HepG2 (cell line): ENCODE results near the gene CALY. TPM values are rescaled to one million over a fixed set of nuclear protein-coding genes. Genes with fewer than 3 reads are reported as not detected.
"Not testable (repeated sequence)": the region's sequence is repeated elsewhere in the genome, so short reads cannot be mapped to it uniquely, and the experiment has no call there.

ENCODE experiments used
- ATAC-seq: fragments of 200-7000 bp; cut with Tn5 transposase; 3 replicates; pipeline ENCODE4 v1.9.1; 2020; ENCODE audit warnings: mild to moderate bottlenecking, moderate library complexity
- BruUV-seq: library from RNA; stranded (reverse); fragments of 400-500 nt; replicated peaks from 2 replicates; lab custom pipeline; 2021; lab: Mats Ljungman, UMichigan
- CTCF ChIA-PET: fragments of 300-600 bp; formaldehyde crosslinking; extraction: SDS; loops from one replicate; lab custom pipeline; 2021; ENCODE audit warnings: low total read pairs, inconsistent platforms, low intra/inter-chr PET ratio; lab: Yijun Ruan, JAX
- POLR2A ChIA-PET: fragments of 350-600 bp; sonication (Branson Sonifier 250); formaldehyde crosslinking; loops from one replicate; lab custom pipeline; 2020; ENCODE audit warnings: antibody characterized with exemption, inconsistent platforms; lab: Yijun Ruan, JAX
- DNase-seq: peaks from one replicate; pipeline ENCODE4 v3.0.0-alpha.2; 2015; ENCODE audit warnings: low spot score
- FAIRE-seq: peaks from 3 replicates; lab custom pipeline; 2011; peaks lifted over from hg19 to GRCh38; lab: Jason Lieb, UNC
- H2AFZ ChIP-seq: one replicate; pipeline ENCODE4 v1.6.1; 2011; ENCODE audit warnings: low read length, inconsistent platforms
- H3K27ac ChIP-seq: fragments of 300-600 bp; 3 replicates; pipeline ENCODE4 v1.8.0; 2011; ENCODE audit warnings: mixed run types, mild to moderate bottlenecking, mixed read lengths, low read length, inconsistent platforms; ENCODE audit not compliant: insufficient read depth; ENCODE audit errors: extremely low read length
- H3K27me3 ChIP-seq, 2 experiments: fragments of 200-600 bp in 1 of 2; 2 replicates in 1 of 2; 3 replicates in 1 of 2; pipeline versions ENCODE4 v1.6.0 to v1.8.0; 2011; ENCODE audit warnings: low read length in 2 of 2, mild to moderate bottlenecking in 2 of 2, moderate library complexity in 2 of 2, inconsistent platforms in 1 of 2; ENCODE audit not compliant: insufficient read depth in 2 of 2, control insufficient read depth in 1 of 2
- H3K36me3 ChIP-seq, 2 experiments: fragments of 200-600 bp in 1 of 2; replicated peaks in 1 of 2; 2 replicates in 1 of 2; 3 replicates in 1 of 2; pipeline versions ENCODE4 v1.5.1 to v1.8.0; 2011; ENCODE audit warnings: low read length in 2 of 2, inconsistent platforms in 1 of 2; ENCODE audit not compliant: insufficient read depth in 2 of 2, control insufficient read depth in 1 of 2
- H3K4me1 ChIP-seq: 2 replicates; pipeline ENCODE4 v1.5.1; 2012; ENCODE audit warnings: low read length, inconsistent platforms; ENCODE audit not compliant: insufficient read depth
- H3K4me2 ChIP-seq: 2 replicates; pipeline ENCODE4 v1.6.0; 2011; ENCODE audit warnings: low read depth, low read length, inconsistent platforms
- H3K4me3 ChIP-seq, 3 experiments: fragments of 200-600 bp in 1 of 3; sonication (generic), shearing (Covaris generic) in 1 of 3; replicated peaks in 1 of 3; 2 replicates each; pipeline ENCODE4 v1.5.1; 2011 to 2016; ENCODE audit warnings: low read length in 3 of 3, inconsistent platforms in 2 of 3, low read depth in 2 of 3, mild to moderate bottlenecking in 2 of 3, control low read depth in 1 of 3, mixed read lengths in 1 of 3; ENCODE audit not compliant: insufficient read depth in 1 of 3
- H3K79me2 ChIP-seq: one replicate; pipeline ENCODE4 v1.6.1; 2011; ENCODE audit warnings: low read length, inconsistent platforms; ENCODE audit not compliant: insufficient read depth
- H3K9ac ChIP-seq: 2 replicates; pipeline ENCODE4 v1.6.0; 2011; ENCODE audit warnings: mild to moderate bottlenecking, low read depth, low read length, inconsistent platforms; ENCODE audit not compliant: insufficient read depth
- H3K9me3 ChIP-seq: 2 replicates; pipeline ENCODE4 v1.5.1; 2012; ENCODE audit warnings: mild to moderate bottlenecking, low read length
- H4K20me1 ChIP-seq: 2 replicates; pipeline ENCODE4 v1.6.0; 2011; ENCODE audit warnings: inconsistent platforms, mild to moderate bottlenecking, low read length, moderate library complexity; ENCODE audit not compliant: insufficient read depth
- MAFF ChIP-seq: IDR thresholded peaks from 2 replicates; pipeline ENCODE4 v1.6.1; 2011; ENCODE audit warnings: low read depth, low read length, improper control_type of control experiment
- MAFK ChIP-seq, 2 experiments: IDR thresholded peaks in 1 of 2; conservative IDR thresholded peaks in 1 of 2; 2 replicates each; pipeline ENCODE4 v1.6.1; 2011; ENCODE audit warnings: improper control_type of control experiment in 2 of 2, low read length in 2 of 2
- NFYB ChIP-seq: sonication (generic); formaldehyde crosslinking; IDR thresholded peaks from 2 replicates; pipeline ENCODE4 v1.4.0; 2020; ENCODE audit warnings: missing genetic modification reagents
- NFYC ChIP-seq: IDR thresholded peaks from 2 replicates; pipeline ENCODE4 v1.6.1; 2016; ENCODE audit warnings: missing genetic modification reagents, missing compliant biosample characterization
- RAD51 ChIP-seq: fragments of 450-650 bp; IDR thresholded peaks from 2 replicates; pipeline ENCODE4 v1.6.1; 2016; ENCODE audit warnings: borderline replicate concordance
- WGBS: methylation state at CpG from one replicate; pipeline ENCODE4 v1.1.6; 2017; ENCODE audit warnings: low lambda C conversion rate; 5-methylcytosine and 5-hydroxymethylcytosine counted together
- in situ Hi-C: cut with HindIII; loops from 2 replicates; pipeline ENCODE4 v1.10.0; 2017; ENCODE audit warnings: low pct_unique_long_range_greater_than_20kb; ENCODE audit not compliant: extremely low pct_ligation_motif_present
- intact Hi-C: fragments of 100-400 bp; cut with micrococcal nuclease; formaldehyde crosslinking; loops from one replicate; pipeline ENCODE4 v1.10.0; 2022; ENCODE audit not compliant: unreplicated experiment
- polyA plus RNA-seq, 8 experiments: library from polyadenylated mRNA; depleted of rRNA in 3 of 8; stranded (reverse) in 7 of 8; unstranded in 1 of 8; fragments of >200 nt; fragmentation: Illumina TruSeq in 4 of 8; extraction: Trizol in 4 of 8; gene quantifications; 2 replicates each; pipeline versions ENCODE4 v1.2.1 to v1.2.3, GENCODE V29; 2011 to 2016; ENCODE audit warnings: low read depth in 4 of 8, missing spikeins in 1 of 8, mixed read lengths in 1 of 8; ENCODE audit not compliant: insufficient read depth in 1 of 8
- total RNA-seq, 5 experiments: library from RNA; depleted of rRNA; stranded (reverse); fragments of >200 nt; fragmentation: Illumina TruSeq; extraction: Trizol; gene quantifications; 2 replicates each; pipeline ENCODE4 v1.2.3, GENCODE V29; 2016; ENCODE audit warnings: low read depth in 1 of 5

Gene CALY
- total and polyA plus RNA-seq, 2 of the 13 experiments (the other 11 are each of a cell fraction or from before 2014, with no cell fraction given) = 0.08 TPM; not detected in 1

GRCh38 chr10:133322064-133322709 is 14.5 kb downstream of the CALY start:
- H3K36me3 ChIP-seq, H3K4me2 ChIP-seq, DNase-seq, H3K27ac ChIP-seq, in situ Hi-C loops, FAIRE-seq, H3K9me3 ChIP-seq, H3K9ac ChIP-seq, H3K4me3 ChIP-seq, H2AFZ ChIP-seq, CTCF ChIA-PET, ATAC-seq, H3K79me2 ChIP-seq, H4K20me1 ChIP-seq, BruUV-seq, POLR2A ChIA-PET: not testable (repeated sequence)
- peak; percentile 81; the same call in 1 of the 2 replicates for TF ChIP-seq RAD51
- intact Hi-C loops = loop anchor here (10.0 kb wide), 1 partner anchor 53 kb away; the partner anchor contains the start of genes ECHS1 and PAOX
- Histone ChIP-seq H3K4me1 (peaks cover 24% of the 10 kb centered on the region), H3K27me3 (peaks cover 1 to 32% of the 10 kb centered on the region in 2 experiments; a peak in 4 of 5 replicates)
- 43% methylated on average over 13 of the region's 14 CpGs for WGBS

- POLR2A ChIA-PET, H3K36me3 ChIP-seq, in situ Hi-C loops, ATAC-seq, DNase-seq, H3K79me2 ChIP-seq, FAIRE-seq, H3K9ac ChIP-seq, H4K20me1 ChIP-seq, H3K9me3 ChIP-seq, H3K4me3 ChIP-seq, BruUV-seq, H3K4me2 ChIP-seq, H3K27ac ChIP-seq, CTCF ChIA-PET, H2AFZ ChIP-seq: not testable (repeated sequence)
- 65% methylated on average over 6 of the region's 6 CpGs for WGBS
- Histone ChIP-seq H3K4me1 (peaks cover 11% of the 10 kb centered on the region), H3K27me3 (peaks cover 1 to 20% of the 10 kb centered on the region in 2 experiments; a peak in 4 of 5 replicates)
- peak; percentile 38; the same call in 1 of the 2 replicates for TF ChIP-seq MAFF
- TF ChIP-seq NFYC (CRISPR knock-in tag) = peak; percentile 57
- TF ChIP-seq MAFK (conservative IDR thresholded peaks at IDR 0.05 in 1 of 2, IDR thresholded peaks at IDR 0.05 in 1 of 2; ENCODE audit: low read length in 2 of 2) = peak; percentile 23 to 51; a peak in 3 of 4 replicates
- peak; percentile 55 for TF ChIP-seq NFYB
- intact Hi-C loops = loop anchor here (10.0 kb wide), 1 partner anchor 54 kb away; the partner anchor contains the start of genes ECHS1 and PAOX
Observed at GRCh38 chr10:133320852-133321422, 15.8 kb downstream of the CALY start.
